ENCODE data around the gene PYGB. TPM values are rescaled to one million over a fixed set of nuclear protein-coding genes. Genes with fewer than 3 reads are reported as not detected.

The PYGB gene
- total RNA-seq, 1 experiment from 2014 or later, result 220 TPM

DNA sequence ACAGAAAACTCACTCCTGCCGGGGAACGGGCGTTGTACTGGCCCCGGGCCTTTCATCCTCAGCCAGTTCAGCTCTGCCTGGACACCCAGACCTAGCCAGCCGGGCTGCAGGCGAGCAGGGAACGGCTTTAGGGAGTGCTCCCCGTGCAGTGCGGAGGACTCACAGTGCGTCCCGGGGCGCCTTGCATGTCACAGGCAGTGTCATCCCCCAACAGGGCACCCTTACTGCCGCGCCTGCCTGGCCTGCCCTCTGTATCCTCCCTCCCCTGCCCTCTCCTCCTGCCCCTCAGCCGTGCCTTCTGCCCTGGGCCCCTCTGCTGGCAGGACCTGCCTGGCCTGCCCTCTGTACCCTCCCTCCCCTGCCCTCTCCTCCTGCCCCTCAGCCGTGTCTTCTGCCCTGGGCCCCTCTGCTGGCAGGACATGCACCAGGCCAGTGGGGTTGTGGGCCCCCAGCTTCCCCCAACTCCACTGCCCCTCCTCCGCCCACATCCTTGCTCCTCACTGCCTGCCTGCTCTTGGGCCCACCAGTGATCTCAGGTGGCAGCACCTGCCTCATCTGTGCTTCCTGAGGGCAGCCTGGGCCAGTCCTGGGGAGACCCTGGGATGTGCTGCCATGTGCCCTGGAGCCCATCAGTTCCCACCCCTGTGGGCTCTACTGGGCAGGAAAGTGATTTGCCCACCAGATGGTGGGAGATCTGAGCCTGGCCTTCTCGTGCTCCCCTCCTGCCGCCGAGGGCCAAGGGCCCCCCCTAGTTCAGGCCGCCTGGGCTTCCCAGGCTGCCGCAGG, 43.0 kb downstream of the PYGB start:
- CTCF ChIA-PET, result no interaction called here
- Histone ChIP-seq H3K4me1 (ENCODE audit: control insufficient read depth, insufficient read depth, low read length) (peaks cover 21% of the 10 kb centered on the region), H3K27ac (ENCODE audit: low read length) (no peak overlapping the region), H3K27me3 (ENCODE audit: control insufficient read depth, insufficient read depth, low read length) (no peaks in the 10 kb centered on the region), H3K4me3 (ENCODE audit: low read depth in 2 of 2, low read length in 2 of 2) (no peak overlapping the region), H3K9me3 (ENCODE audit: control insufficient read depth, insufficient read depth, low read depth, low read length) (no peaks in the 10 kb centered on the region), H3K36me3 (ENCODE audit: control insufficient read depth, insufficient read depth, low read length) (peaks cover 9% of the 10 kb centered on the region)
- TF ChIP-seq, protein P1, sequence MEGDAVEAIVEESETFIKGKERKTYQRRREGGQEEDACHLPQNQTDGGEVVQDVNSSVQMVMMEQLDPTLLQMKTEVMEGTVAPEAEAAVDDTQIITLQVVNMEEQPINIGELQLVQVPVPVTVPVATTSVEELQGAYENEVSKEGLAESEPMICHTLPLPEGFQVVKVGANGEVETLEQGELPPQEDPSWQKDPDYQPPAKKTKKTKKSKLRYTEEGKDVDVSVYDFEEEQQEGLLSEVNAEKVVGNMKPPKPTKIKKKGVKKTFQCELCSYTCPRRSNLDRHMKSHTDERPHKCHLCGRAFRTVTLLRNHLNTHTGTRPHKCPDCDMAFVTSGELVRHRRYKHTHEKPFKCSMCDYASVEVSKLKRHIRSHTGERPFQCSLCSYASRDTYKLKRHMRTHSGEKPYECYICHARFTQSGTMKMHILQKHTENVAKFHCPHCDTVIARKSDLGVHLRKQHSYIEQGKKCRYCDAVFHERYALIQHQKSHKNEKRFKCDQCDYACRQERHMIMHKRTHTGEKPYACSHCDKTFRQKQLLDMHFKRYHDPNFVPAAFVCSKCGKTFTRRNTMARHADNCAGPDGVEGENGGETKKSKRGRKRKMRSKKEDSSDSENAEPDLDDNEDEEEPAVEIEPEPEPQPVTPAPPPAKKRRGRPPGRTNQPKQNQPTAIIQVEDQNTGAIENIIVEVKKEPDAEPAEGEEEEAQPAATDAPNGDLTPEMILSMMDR (IDR thresholded peaks at IDR 0.05), result no peak
- TF ChIP-seq POLR2AphosphoS5 (IDR thresholded peaks at IDR 0.05; ENCODE audit: low read depth, low read length), result 0 out of 2 replicates have a peak, but pooled peaks have one; percentile 7
- POLR2A ChIA-PET, result no interaction called here
- DNase-seq (ENCODE audit: low read depth, low spot score), result no peak
- no TSS peak for BruUV-seq (replicated peaks)
- no peak for ATAC-seq
- in situ Hi-C loops (cut with HindIII; ENCODE audit: low pct_unique_long_range_greater_than_20kb, low sequenced_read_pairs), result no loop called here
- intact Hi-C loops (cut with micrococcal nuclease; ENCODE audit: unreplicated experiment), result loop anchor here (10.0 kb wide), 1 partner anchor 296 kb away; the partner anchor contains the start of gene APMAP

DNA sequence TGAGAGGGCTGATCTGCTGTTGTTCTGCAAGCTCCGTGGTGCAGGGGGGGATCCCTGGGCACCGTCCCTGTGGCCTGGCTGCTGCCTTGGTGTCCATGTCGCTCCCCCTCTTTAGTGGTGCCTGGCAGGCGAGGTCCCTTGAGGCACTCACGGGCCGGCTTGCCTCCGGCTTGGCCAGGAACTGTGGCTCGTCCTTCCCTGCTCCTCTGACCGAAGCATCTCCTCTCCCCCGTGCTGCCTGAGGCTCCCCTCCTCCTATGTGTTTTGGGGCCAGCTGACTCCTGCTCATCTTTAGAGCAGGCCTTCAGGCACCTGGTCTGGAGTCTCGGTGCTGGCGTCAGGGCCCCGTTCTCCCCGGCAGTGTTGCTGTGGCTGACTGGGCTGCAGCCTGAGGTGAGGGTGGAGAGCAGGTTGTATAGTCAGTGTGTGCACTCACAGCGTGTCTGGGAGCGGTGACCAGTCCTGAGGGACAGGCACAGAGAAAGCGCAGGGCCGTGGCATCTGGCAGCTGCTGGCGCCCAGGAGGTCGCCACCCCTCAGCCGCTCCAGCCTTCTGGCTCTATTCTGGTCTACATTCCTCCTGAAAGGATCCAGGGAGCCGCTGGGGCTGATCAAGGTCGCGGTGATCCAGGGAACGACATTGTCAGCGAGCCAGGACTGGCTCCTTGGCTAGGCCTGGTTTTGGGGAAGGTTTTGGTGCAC, 43.7 kb downstream of the PYGB start:
- CTCF ChIA-PET, result no interaction called here
- POLR2A ChIA-PET, result no interaction called here
- ATAC-seq (no peak), DNase-seq (ENCODE audit: low read depth, low spot score) (no peak)
- TF ChIP-seq TCF7L2 (IDR thresholded peaks at IDR 0.05; ENCODE audit: low read depth, low read length) (no peak), POLR2AphosphoS5 (IDR thresholded peaks at IDR 0.05; ENCODE audit: low read depth, low read length) (no peak), SIN3A (IDR thresholded peaks at IDR 0.05; ENCODE audit: borderline replicate concordance, insufficient read depth, low read depth, low read length) (no peak)
- TF ChIP-seq, protein P2, sequence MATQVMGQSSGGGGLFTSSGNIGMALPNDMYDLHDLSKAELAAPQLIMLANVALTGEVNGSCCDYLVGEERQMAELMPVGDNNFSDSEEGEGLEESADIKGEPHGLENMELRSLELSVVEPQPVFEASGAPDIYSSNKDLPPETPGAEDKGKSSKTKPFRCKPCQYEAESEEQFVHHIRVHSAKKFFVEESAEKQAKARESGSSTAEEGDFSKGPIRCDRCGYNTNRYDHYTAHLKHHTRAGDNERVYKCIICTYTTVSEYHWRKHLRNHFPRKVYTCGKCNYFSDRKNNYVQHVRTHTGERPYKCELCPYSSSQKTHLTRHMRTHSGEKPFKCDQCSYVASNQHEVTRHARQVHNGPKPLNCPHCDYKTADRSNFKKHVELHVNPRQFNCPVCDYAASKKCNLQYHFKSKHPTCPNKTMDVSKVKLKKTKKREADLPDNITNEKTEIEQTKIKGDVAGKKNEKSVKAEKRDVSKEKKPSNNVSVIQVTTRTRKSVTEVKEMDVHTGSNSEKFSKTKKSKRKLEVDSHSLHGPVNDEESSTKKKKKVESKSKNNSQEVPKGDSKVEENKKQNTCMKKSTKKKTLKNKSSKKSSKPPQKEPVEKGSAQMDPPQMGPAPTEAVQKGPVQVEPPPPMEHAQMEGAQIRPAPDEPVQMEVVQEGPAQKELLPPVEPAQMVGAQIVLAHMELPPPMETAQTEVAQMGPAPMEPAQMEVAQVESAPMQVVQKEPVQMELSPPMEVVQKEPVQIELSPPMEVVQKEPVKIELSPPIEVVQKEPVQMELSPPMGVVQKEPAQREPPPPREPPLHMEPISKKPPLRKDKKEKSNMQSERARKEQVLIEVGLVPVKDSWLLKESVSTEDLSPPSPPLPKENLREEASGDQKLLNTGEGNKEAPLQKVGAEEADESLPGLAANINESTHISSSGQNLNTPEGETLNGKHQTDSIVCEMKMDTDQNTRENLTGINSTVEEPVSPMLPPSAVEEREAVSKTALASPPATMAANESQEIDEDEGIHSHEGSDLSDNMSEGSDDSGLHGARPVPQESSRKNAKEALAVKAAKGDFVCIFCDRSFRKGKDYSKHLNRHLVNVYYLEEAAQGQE (IDR thresholded peaks at IDR 0.05; ENCODE audit: insufficient read depth in 1 of 2, low read depth in 2 of 2, low read length in 1 of 2), result no peak
- TF ChIP-seq, protein P1 (IDR thresholded peaks at IDR 0.05), result no peak
- H3K9me3 ChIP-seq (ENCODE audit: control insufficient read depth, insufficient read depth, low read depth, low read length), result no peaks in the 10 kb centered on the region
- BruUV-seq (replicated peaks), result no TSS peak
- H3K36me3 ChIP-seq (ENCODE audit: control insufficient read depth, insufficient read depth, low read length), result peaks cover 6% of the 10 kb centered on the region; the same call in 1 of the 2 replicates
- H3K27ac ChIP-seq (ENCODE audit: low read length), result 0 out of 2 replicates have a peak overlapping the region, but pooled peaks have one; percentile 27
- intact Hi-C loops (cut with micrococcal nuclease; ENCODE audit: unreplicated experiment), result loop anchor here (10.0 kb wide), 1 partner anchor 297 kb away; the partner anchor contains the start of gene APMAP
- H3K27me3 ChIP-seq (ENCODE audit: control insufficient read depth, insufficient read depth, low read length), result no peaks in the 10 kb centered on the region
- H3K4me3 ChIP-seq (ENCODE audit: low read depth in 2 of 2, low read length in 2 of 2), result no peak overlapping the region
- in situ Hi-C loops (cut with HindIII; ENCODE audit: low pct_unique_long_range_greater_than_20kb, low sequenced_read_pairs), result no loop called here
- peaks cover 28% of the 10 kb centered on the region for H3K4me1 ChIP-seq (ENCODE audit: control insufficient read depth, insufficient read depth, low read length)

All from Panc1 (cell line).